AG10803 (cell line): Measurements from ENCODE around the gene SMAD6.

Experiments
- DNase-seq: peaks from one replicate; pipeline ENCODE4 v3.0.0; 2010; ENCODE audit warnings: low read depth
- H3K4me3 ChIP-seq: 2 replicates; pipeline ENCODE4 v1.5.1; 2011; ENCODE audit warnings: mild to moderate bottlenecking, low read length, control low read depth
- CTCF ChIP-seq: conservative IDR thresholded peaks from 2 replicates; pipeline ENCODE4 v1.5.1; 2011; ENCODE audit warnings: mild to moderate bottlenecking, low read length, control low read depth, inconsistent platforms

SMAD6 gene

DNA sequence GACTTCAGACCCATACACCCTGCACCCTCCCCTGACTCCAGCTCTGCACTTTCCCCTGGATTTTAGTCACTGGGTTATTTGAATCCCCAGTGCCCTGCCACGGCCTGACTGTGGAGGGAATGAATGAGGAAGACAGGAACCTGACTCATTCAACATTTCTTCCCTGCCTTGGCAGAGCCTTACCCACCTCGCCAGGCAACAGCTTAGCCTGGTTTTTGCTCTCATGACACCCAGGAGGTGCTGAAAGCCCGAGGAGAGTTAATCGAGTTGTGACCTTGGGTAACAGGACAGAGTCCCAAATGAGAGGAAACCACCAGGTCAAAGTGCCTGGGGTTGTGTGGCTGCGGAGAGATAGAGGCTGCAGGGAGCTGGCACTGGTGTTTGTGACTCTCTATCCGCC lies 128.3 kb downstream of the SMAD6 start:
- DNase-seq: peak; percentile 72
- TF ChIP-seq CTCF: 0 out of 2 replicates have a peak, but pooled peaks have one; percentile 8
- no peak overlapping the region for H3K4me3 ChIP-seq

DNA sequence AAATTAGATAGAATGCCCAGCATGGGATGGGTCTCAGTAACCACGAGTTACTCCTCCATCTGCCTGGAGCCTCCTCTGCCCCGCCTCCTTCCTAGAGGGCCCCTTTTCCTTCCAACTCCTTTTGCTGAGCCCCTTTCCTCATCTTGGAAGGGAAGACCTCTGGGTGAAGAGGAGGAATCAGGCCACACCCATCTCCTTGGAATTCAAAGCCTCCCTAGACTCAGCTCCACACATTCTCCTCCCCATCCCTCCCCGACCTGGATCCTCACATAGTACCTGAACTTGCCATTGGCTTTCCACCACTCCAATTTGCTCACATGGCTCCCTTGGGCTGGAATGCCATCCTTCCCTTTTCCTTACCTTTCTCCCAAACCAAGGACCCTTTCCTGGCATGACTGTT lies 128.8 kb downstream of the SMAD6 start:
- DNase-seq: no peak
- H3K4me3 ChIP-seq: no peak overlapping the region
- TF ChIP-seq CTCF: no peak

GRCh38 chr15:66831289-66831688 lies 129.3 kb downstream of the SMAD6 start:
- TF ChIP-seq CTCF: no peak
- no peak overlapping the region for H3K4me3 ChIP-seq
- no peak for DNase-seq

DNA sequence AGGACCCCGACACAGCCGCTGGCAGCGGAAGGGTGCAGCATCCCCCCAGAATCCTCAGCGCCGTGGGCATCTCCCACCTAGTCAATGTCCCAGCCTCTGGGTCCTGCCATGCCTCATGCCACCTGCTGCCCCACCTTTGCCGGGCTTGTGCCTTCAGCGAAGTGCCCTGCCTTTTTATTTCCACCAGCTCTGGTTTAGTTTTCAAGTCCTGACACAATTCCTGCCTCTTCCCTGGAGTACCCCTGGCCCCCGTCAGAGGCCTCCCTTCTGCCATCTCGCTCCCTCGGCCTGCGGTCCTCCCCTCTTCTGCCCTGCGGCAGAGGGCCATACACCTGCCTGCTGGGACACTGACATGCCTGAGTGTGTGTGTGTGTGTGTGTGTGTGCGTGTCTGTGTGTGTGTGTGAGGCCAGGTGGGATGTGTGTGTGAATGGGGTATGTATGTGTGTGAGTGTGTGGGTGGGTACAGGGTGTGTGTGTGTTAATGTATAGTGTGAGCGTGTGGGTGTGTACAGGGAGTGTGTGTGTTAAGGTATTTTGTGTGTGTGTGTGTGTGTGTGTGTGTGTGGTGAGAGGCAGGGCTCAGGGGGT lies 129.9 kb downstream of the SMAD6 start:
- no peak for TF ChIP-seq CTCF
- H3K4me3 ChIP-seq: no peak overlapping the region
- no peak for DNase-seq
